Kidney (tissue), 14 donors: Measurements from ENCODE around the gene EHBP1. TPM values are rescaled to one million over a fixed set of nuclear protein-coding genes. Genes with fewer than 3 reads are reported as not detected.

ENCODE experiments used
- DNase-seq, 5 donors: peaks; one replicate each; pipeline ENCODE4 v3.0.0-alpha.2; 2013 to 2020
- FAIRE-seq: peaks from 2 replicates; lab custom pipeline; 2012; peaks lifted over from hg19 to GRCh38; lab: Jason Lieb, UNC
- H3K27ac ChIP-seq, 2 donors: one replicate each; pipeline ENCODE4 v1.7.0; 2013; ENCODE audit warnings: low read depth in 2 of 2, low read length in 2 of 2, inconsistent platforms in 1 of 2
- H3K27me3 ChIP-seq: one replicate; pipeline ENCODE4 v1.7.1; 2013; ENCODE audit warnings: low read length, inconsistent platforms; ENCODE audit not compliant: control insufficient read depth, insufficient read depth
- H3K36me3 ChIP-seq, 3 donors: one replicate each; pipeline versions ENCODE4 v1.7.0 to v1.7.1; 2013; ENCODE audit warnings: low read length in 3 of 3, control low read depth in 1 of 3, inconsistent platforms in 1 of 3; ENCODE audit not compliant: insufficient read depth in 3 of 3, control insufficient read depth in 2 of 3
- H3K4me1 ChIP-seq, 3 donors: one replicate each; pipeline versions ENCODE4 v1.7.0 to v1.7.1; 2013; ENCODE audit warnings: low read length in 3 of 3, inconsistent platforms in 1 of 3, low read depth in 1 of 3; ENCODE audit not compliant: control insufficient read depth in 2 of 3, insufficient read depth in 2 of 3
- H3K4me3 ChIP-seq, 3 donors: one replicate each; pipeline versions ENCODE4 v1.7.0 to v1.8.1; 2013; ENCODE audit warnings: low read length in 3 of 3, control low read depth in 1 of 3, inconsistent platforms in 1 of 3
- H3K9ac ChIP-seq, 3 donors: one replicate each; pipeline versions ENCODE4 v1.7.0 to v1.7.1; 2013; ENCODE audit warnings: low read length in 3 of 3, control low read depth in 1 of 3, inconsistent platforms in 1 of 3
- H3K9me3 ChIP-seq, 3 donors: one replicate each; pipeline versions ENCODE4 v1.7.0 to v1.7.1; 2013; ENCODE audit warnings: low read length in 3 of 3, control low read depth in 1 of 3, inconsistent platforms in 1 of 3; ENCODE audit not compliant: control insufficient read depth in 2 of 3, insufficient read depth in 1 of 3
- CTCF ChIP-seq: IDR thresholded peaks from 3 replicates; pipeline ENCODE4 v1.5.1; 2012; ENCODE audit warnings: mild to moderate bottlenecking, moderate library complexity, borderline replicate concordance; ENCODE audit not compliant: insufficient read depth; ENCODE audit errors: extremely low read depth
- intact Hi-C: fragments of 100-400 bp; cut with DNase I; formaldehyde crosslinking; loops from one replicate; pipeline ENCODE4 v1.11.1; 2022
- polyA plus RNA-seq: library from polyadenylated mRNA; stranded (reverse); fragments of 350-450 nt; fragmentation: Illumina TruSeq; extraction: RNeasy Lipid Tissue Mini Kit (QIAGEN cat#74804); gene quantifications from one replicate; pipeline ENCODE4 v1.2.3, GENCODE V29; 2014; ENCODE audit warnings: low read depth, low replicate concordance; ENCODE audit not compliant: insufficient read depth
- total RNA-seq: library from RNA; stranded (reverse); fragmentation: NEBNext Ultra II Directional; extraction: Animal tissue kit (Norgen Biotek cat#: 25700); gene quantifications from one replicate; pipeline ENCODE4 v1.2.1, GENCODE V29; 2021
- donor health status: control.
- donor health status: control.
- donor health status: control.
- donor health status: control.
- donor health status: control.
- donor health status: DM: yes; HTN: yes; CAD: no.
- donor health status: Normal renal cell carcinoma (clear cell type).

The EHBP1 gene
- total and polyA plus RNA-seq, 2 donors from 2014 or later, result 12.5 to 42.7 TPM

- DNase-seq (no peak), FAIRE-seq (no peak)
- Histone ChIP-seq H3K4me1 (peaks cover 0 to 18% (median 2%) of the 10 kb centered on the region in 3 donors), H3K4me3 (no peak overlapping the region), H3K27ac (no peak overlapping the region), H3K9me3 (no peaks in the 10 kb centered on the region), H3K9ac (no peak overlapping the region), H3K36me3 (no peaks in the 10 kb centered on the region), H3K27me3 (no peaks in the 10 kb centered on the region)
- no peak for TF ChIP-seq CTCF
- intact Hi-C loops, result no loop called here
These were observed 31.5 kb downstream of the EHBP1 start for GRCh38 chr2:62736899-62737559.

GRCh38 chr2:62738981-62739936 lies 33.7 kb downstream of the EHBP1 start:
- Histone ChIP-seq H3K9ac (no peak overlapping the region), H3K27ac (no peak overlapping the region), H3K36me3 (no peaks in the 10 kb centered on the region), H3K4me3 (no peak overlapping the region), H3K9me3 (no peaks in the 10 kb centered on the region), H3K27me3 (no peaks in the 10 kb centered on the region), H3K4me1 (peaks cover 0 to 18% (median 0%) of the 10 kb centered on the region in 3 donors)
- intact Hi-C loops, result no loop called here
- FAIRE-seq (no peak), DNase-seq (no peak)
- no peak for TF ChIP-seq CTCF

GRCh38 chr2:62740221-62740620 lies 34.7 kb downstream of the EHBP1 start:
- no peaks in the 10 kb centered on the region for H3K27me3 ChIP-seq
- H3K9ac ChIP-seq, result no peak overlapping the region
- peaks cover 0 to 18% (median 0%) of the 10 kb centered on the region in 3 donors for H3K4me1 ChIP-seq
- DNase-seq (no peak), FAIRE-seq (peak; percentile 82)
- no peak for TF ChIP-seq CTCF
- H3K27ac ChIP-seq, result no peak overlapping the region
- no peak overlapping the region for H3K4me3 ChIP-seq
- intact Hi-C loops, result no loop called here
- no peaks in the 10 kb centered on the region for H3K36me3 ChIP-seq
- no peaks in the 10 kb centered on the region for H3K9me3 ChIP-seq
